Measurements from ENCODE around the gene GBP3.
A peak's percentile ranks its signal among the peaks of the same experiment; 100 is the strongest.
"Not testable (repeated sequence)": the region's sequence is repeated elsewhere in the genome, so short reads cannot be mapped to it uniquely, and the experiment has no call there.

Gene GBP3, protein sequence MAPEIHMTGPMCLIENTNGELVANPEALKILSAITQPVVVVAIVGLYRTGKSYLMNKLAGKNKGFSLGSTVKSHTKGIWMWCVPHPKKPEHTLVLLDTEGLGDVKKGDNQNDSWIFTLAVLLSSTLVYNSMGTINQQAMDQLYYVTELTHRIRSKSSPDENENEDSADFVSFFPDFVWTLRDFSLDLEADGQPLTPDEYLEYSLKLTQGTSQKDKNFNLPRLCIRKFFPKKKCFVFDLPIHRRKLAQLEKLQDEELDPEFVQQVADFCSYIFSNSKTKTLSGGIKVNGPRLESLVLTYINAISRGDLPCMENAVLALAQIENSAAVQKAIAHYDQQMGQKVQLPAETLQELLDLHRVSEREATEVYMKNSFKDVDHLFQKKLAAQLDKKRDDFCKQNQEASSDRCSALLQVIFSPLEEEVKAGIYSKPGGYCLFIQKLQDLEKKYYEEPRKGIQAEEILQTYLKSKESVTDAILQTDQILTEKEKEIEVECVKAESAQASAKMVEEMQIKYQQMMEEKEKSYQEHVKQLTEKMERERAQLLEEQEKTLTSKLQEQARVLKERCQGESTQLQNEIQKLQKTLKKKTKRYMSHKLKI

DNA sequence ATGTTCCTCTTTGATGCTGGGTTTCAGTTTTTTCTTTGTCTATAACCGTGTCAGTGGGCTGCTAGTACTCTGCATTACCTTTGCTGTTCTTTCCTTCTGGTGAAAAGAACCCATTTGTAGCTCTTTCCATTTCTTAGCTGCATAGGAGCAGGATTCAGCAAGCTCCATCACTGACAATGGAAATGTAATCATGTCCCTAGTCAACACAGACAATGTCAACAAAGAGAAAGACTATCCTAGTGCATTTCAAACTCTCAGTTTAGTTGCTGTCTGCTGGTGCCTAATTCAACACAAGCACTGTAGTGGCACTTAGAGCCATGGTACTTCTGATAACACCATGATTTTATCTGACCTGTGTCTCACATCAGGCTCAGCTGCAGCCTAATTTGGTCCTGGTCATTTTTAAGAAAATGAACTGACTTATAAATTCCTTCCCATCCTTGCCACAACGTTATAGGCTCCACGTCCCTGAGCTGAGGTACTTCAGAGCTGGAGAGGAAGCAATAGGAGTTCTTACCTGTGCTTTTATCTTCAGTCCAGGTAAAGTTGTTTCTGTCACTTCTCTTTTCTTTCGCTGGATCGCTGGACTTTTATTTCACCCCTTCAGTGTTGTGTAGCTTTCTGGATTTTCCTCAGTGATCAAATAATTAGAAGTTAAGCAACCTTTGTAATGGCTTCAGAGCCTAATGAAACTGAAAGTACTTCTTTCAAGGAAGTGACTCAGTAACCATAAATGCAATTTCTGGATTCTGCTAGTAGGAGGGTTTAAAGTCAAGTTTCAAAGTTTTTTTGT, at the start of gene GBP3:
Gene GBP3, minus strand, starts transcription at position 700 of the 793 bp plus-strand sequence. CDS start 2,145 bp downstream, outside the sequence.
- peak; percentile 69 for DNase-seq (ENCODE audit: low spot score)

DNA sequence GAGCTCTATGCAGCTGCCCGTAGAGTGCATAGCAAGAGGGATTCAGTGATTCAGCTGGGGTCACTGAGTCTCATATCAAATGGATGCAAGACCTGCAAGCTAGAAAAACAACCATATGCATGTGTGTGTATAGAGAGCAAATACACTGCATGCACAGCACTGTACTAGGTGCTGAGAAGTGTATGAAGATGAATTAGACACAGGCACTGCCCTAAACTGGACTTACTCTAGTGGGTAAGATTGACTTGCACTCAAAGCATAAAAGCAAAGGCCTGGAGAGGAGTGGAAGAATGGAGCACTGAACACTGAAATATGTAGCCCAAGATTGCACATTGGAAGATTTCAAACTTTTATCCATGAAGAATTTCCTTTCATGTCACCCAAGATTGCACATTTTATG, 47.8 kb upstream of the GBP3 start:
- DNase-seq (ENCODE audit: low spot score), result no peak

DNA sequence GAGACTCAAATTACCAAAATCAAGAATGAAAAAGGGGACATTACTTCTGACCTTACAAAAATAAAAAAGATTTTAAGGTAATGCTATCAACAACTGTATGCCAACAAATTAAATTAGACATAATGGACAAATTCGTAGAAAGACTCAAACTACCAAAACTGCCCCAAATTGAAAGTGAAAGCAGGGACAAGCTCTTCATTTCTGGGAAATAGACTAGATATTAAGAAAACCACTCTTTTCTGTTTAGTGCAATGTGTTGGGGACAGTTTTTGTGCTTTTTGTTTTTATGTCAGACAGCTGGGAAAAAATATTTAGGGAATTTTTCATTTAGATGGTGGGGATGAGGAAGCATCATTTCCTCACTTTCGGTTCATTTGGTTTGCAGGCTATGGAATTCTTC, 47.3 kb upstream of the GBP3 start:
- DNase-seq (ENCODE audit: low spot score), result no peak

DNA sequence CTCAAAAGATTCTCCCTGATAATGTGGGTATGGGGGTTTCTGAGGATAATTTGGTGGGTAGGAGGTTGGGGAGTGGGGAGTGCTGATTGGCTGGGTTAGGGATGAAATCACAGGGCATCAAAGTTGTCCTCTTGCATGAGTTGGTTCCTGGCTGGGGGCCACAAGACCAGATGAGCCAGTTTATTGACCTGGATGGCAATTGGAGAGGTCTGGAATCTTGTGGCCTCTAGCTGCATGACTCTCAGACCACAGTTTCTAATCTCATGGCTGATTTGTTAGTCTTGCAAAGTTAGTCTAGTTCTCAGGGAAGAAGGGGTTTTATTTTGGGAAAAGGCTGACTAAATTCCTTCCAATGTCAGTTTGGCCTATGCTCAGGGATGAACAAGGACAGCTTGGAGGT, 45.6 kb upstream of the GBP3 start:
- DNase-seq (ENCODE audit: low spot score), result no peak

DNA sequence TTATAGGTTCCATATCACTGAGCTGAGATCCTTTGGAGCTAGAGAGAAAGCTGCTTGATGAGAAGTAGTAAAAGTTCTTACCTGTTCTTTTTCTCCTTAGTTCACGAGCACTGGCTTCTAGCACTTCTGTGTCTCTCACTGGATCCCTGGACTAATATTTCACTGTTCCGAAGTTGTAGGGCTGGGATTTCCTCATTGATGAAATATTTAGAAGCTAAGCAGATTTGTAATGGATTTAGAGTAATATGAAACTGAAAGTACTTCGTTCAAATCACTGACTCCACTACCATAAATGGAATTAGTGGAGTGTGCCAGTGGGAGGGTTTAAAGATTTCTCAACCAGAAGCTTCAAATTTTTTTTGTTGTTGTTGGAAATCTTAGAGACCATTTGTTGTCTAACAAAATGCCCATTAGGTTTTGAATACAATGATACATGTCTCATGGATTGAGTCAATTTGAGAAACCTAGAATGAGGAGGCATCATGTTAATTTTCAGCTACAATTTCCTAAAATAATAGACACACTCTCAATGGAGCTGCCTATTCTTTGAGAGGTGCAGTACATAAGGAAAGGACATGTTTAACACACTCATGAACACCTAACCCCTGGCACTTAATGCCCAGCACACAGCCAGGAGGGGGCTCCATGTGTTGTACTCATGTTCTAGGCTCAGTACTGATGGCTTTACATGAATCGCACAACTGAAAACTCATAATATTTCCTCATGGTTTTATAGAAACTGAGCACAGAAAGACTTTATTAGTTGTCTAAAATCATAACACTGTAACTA, 42.6 kb upstream of the GBP3 start, which contains the start of gene GBP1:
Gene GBP1, minus strand, starts transcription at position 130 of the 790 bp plus-strand sequence. CDS start 1,974 bp downstream, outside the sequence.
- peak; percentile 32 for DNase-seq (ENCODE audit: low spot score)

DNA sequence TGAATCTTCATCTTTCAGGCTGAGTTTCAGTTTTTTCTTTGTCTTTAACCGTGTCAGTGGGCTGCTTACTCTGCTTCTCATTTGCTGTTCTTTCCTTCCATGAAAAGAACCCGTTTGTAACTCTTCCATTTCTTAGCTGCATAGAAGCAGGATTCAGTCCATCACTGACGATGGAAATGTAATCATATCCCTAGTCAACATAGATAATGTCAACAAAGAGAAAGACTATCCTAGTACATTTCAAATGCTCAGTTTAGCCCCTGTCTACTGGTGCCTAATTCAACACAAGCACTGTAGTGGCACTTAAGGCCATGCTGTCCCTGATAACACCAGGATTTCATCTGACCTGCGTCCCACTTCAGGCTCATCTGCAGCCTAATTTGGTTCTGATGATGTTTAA, 42.0 kb upstream of the GBP3 start:
- DNase-seq (ENCODE audit: low spot score), result no peak

DNA sequence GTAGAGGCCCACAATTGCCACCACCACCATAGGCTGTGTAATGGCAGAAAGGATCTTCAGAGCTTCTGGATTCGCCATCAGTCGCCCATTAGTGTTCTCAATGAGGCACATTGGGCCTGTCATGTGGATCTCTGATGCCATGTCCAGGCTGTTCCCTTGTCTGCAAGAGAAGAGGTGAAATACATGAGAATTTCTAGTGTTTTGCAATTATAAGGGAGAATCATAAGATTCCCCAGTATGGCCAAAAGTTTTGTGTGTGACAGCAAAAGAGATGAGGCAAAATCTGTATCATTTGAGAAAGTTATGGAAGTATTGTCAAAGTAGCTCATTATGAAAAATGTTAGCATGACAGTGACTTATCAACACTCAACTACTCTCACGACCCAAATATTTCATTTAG, 40.4 kb upstream of the GBP3 start:
- DNase-seq (ENCODE audit: low spot score), result no peak

DNA sequence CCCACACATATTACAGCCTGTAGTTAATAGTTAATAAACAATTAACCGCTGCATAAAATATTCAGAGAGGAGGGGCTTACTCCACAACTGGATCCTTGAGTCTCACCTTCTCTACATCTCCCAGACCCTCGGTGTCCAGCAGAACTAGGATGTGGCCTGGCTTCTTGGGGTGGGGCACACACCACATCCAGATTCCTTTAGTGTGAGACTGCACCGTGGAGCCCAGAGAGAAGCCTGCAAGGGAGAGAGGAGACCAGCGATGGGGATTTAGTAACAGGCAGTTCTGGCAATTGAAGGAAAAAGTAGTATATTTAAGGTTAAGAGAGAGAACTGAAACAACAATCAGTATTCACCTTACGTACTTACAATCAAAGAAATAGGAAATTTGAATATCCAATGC, 37.4 kb upstream of the GBP3 start:
- DNase-seq (ENCODE audit: low spot score), result no peak

DNA sequence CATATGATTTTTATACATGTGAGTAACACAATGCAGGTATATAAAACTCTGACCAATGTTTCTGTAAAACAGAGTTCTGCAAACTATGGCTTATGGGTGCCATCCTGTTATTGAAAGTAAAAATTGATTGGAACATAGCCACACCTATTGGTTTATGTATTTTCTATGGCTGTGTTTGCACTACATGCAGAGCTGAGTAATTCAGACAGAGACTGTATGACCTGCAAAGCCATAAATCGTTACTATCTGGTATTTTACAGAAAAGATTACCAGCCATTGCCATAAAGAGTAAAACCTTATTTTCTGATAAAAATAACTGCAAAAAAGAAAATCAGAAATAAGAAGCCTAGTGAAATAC, 29.3 kb upstream of the GBP3 start:
- DNase-seq (ENCODE audit: low spot score), result no peak

DNA sequence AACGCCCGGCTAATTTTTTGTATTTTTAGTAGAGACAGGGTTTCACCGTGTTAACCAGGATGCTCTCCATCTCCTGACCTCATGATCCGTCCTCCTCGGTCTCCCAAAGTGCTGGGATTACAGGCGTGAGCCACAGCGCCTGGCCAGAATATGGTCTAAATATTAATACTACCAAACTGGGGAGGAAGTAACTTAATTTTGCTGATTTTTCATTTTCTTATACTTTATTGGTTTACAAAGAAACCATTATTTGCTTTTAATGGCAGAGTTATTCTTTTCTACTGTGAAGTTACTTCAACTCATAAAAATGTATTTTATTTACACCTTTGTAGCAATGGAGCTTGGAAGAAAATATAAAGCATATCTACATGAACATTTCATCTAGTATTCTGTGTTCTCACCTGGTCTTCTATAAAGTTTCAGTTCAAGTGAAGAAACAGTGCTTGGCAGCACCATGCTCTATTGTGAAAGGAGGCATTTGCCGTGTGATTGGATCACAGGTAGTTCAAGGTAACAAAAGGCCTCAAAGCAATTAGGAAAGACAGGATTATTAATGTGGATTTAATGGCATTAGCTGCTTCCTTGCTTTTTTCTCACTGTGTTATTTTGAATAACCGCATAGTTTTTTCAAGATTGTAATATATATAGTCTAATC, 28.8 kb upstream of the GBP3 start:
- no peak for DNase-seq (ENCODE audit: low spot score)

DNA sequence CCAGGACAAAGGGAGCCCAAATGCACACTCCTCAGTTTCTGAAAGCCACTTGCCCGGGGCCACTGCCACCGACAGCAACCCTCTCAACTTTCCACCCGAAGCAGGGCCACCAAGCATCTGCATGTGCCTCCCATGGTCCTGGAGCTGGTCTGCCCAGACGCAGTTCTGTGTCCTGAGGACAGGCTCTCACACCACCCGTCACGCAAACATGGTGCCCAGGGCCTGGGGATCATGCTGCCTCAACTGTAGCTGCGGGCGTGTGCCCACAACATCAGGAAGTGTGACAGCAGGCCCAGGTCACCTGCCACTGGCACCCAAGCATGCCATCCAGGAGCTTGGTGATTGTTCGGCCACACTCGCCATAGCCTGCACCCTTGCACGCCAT, 28.0 kb upstream of the GBP3 start:
- DNase-seq (ENCODE audit: low spot score), result no peak

DNA sequence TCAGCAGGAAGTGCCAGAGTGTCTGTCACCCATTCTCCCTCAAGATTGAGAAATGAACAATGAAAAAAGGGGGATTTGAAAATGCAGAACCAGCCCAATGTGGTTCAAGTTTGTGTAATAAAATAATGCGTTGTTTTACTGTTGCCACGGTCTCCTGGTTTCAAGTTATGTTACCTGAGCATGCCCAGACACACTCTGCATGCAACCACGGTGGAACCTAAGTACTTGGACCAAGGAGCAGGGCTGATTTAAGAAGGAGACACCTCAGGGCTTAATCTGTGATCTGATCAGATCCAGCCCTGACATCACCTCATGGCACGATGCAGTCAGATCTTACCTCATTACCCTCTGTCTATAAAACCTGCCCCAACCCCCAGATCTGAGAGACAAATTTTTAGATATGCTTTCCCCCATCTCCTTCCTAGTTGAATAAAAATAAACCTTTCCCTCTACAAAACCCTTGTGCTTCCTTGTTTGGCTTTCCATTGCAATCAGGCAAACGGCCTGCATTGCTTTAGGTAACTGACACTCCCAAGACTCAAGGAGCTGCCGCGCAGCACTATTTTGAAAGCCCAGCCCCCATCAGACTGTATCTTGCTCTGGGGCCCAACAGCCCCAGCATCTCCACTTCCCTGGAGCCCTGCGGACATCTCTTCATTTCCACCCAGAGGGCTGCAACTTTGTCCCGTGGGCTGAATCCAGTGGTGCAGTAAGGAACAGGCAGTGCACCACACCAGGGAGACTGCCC, 27.4 kb upstream of the GBP3 start:
- not testable (repeated sequence) for DNase-seq (ENCODE audit: low spot score)

DNA sequence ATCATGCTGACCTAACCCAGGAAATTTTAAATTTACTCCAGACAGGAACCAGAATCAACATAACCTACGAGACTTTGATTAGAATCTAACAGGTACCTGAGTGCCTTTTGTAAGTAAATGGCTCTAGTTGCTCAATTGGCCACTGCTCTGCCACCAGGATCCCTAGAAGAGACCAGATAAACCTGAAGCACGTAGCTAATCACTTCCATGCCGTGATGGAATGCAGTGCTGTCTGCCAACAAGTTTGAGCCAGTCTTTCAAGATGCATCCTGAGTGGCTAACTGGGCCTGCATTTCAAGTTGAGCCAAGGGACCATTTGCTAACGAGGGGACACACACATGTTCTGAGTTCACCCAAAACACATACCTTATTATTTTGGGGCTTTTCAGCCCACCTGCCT, 26.5 kb upstream of the GBP3 start:
- DNase-seq (ENCODE audit: low spot score), result not testable (repeated sequence)

DNA sequence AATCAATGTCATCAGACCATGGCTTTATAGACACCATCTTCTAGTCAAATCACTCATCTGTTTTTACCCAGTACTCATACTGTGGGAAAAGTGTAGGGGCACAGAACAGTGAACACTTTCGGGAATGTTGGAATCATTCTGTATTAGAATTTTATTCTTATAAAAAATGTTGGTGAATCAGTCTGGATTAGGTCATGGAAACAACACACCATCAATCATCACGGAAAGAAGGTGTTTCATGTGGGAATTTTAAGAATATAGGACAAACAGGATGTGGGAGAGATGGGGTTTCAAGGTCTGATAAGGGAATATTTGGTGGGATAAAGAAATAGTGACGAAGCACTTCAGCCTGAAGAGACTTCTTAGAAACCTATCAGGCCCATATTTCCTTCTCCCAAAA, 25.1 kb upstream of the GBP3 start:
- DNase-seq (ENCODE audit: low spot score), result no peak

DNA sequence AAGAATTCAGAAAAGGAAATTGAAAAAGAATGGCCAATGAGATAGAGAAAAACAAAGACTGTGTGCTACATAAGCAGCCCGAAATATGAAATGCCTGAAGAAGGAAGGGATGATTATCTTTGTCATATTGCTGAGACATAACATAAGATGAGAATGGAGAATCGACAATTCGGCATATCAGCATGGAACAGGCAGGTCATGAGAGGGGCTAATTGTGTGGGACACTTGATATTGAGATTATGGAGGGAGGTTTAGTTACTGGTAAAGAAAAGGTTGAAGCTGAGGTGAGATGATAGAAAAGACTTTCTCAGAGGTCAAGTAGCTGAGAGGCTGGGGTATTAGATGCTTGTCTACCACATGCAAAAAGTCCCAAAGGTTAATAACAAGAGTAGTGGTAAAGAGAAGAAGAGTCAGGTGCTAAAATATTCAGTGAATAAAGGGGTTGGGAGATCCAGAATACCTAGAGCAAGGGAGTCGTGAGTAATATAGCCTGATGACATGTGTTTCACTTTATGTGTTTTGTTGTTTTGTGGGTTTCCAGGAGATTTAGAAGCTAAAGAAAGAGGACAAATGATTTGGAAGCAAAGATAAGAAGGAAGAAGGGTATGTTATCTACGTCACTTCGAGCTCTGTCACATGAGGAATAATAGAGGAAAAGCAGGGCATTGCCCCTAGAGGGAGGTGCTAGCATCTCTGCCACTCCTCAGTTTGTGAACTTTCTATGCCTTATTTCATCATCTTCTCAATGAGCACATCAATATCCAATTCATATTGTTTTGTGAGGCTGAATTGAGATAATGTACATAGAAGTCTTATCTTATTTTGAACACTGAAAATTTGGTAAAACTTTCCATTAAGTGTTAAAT, 23.9 kb upstream of the GBP3 start:
- DNase-seq (ENCODE audit: low spot score), result not testable (repeated sequence)

DNA sequence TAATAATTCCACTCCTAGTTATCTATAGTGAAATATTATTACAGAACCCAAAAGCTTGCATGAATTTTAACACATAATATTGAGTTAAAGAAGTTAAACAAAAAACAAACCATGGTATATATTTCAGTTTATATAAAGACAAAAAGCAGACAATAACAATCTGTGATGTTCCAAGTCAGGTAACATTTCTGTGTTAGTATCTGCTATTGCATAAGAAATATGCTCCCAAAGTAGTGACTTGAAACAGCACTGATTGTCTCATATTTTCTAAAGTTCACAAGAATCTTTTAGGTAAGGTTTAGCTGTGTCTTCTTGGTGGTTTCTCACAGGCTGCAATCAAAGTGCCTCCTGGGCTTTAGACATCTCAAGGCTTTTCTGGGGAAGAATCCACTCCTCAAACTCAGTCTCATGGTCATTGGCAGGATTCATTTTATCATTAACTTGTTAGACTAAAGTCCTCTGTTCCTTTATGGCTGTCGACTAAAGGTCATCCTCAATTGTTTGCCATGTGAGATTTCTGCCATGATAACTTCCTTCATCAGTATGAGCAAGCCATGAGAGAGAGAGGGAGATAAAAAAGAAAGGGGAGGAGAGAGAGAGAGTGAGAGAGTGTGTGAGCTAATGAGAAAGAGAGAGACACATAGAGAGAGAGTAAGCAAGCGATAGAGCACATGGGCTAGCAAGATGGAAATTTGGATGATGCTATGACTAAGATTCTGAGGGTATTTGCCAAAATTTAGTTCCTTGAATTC, 22.5 kb upstream of the GBP3 start:
- DNase-seq (ENCODE audit: low spot score), result peak; percentile 78

DNA sequence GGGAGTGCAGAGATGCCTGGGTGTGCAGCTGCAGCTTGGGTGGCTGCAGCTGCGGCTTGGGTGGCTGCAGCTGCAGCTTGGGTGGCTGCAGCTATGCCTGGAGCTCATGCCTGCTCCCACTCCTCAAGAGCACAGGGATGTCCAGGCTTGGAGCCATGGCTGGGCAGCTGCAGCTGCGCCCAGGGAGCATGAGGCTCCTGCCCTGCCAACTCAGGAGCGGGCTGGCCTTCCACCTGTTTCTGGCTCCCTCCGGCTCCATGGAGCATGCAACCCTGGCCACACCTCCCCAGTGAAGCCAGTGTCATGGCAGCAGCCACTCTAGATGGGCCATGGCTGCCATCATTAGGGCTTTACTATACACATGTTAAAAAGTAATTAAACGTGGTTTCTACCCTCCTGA, 21.3 kb upstream of the GBP3 start:
- no peak for DNase-seq (ENCODE audit: low spot score)

DNA sequence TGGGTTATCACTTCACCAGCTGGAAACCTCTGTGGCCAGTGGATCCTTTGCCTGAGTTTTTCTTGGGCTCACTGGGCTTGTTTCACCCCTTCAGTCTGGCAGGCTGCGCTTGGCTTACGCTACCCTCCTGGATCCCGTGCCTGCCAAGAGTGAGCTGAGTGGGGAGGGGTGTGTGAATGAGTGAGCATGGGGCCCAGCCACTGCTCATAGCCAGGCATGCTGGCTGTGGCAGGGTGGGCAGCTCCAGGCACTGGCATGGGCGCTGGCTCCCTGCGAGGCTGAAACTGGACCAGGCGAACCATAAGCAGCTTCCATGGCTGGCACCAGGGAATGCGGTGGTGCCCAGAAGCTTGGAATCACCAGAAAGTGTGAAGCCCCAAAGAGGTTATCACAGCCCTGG, 19.8 kb upstream of the GBP3 start:
- DNase-seq (ENCODE audit: low spot score), result no peak

DNA sequence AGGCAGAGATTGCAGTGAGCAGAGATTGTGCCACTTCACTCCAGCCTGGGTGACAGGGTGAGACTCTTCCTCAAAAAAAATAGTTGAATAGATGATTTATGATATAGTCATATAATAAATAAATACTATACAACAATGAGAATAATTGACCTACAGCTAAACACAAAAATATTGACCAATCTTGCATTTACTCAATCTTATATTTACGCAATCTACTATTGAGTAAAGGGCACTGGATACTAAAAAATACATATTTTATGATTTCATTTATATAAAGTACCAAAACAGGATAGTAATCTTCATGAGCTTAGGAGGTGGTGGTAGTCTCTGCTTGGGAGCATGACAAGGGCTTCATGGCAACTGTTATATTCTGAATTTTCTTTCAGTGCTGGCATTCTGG, 19.1 kb upstream of the GBP3 start:
- no peak for DNase-seq (ENCODE audit: low spot score)

Data from LoVo (cell line).